ENCODE measurements around the gene ENAM. TPM values are rescaled to one million over a fixed set of nuclear protein-coding genes. Genes with fewer than 3 reads are reported as not detected.

The ENAM gene
- total and polyA plus RNA-seq, 9 of the 15 experiments (the other 6 are each of a cell fraction or from before 2014, with no cell fraction given) = 0.04 to 0.09 (median 0.04) TPM; not detected in 6

DNA sequence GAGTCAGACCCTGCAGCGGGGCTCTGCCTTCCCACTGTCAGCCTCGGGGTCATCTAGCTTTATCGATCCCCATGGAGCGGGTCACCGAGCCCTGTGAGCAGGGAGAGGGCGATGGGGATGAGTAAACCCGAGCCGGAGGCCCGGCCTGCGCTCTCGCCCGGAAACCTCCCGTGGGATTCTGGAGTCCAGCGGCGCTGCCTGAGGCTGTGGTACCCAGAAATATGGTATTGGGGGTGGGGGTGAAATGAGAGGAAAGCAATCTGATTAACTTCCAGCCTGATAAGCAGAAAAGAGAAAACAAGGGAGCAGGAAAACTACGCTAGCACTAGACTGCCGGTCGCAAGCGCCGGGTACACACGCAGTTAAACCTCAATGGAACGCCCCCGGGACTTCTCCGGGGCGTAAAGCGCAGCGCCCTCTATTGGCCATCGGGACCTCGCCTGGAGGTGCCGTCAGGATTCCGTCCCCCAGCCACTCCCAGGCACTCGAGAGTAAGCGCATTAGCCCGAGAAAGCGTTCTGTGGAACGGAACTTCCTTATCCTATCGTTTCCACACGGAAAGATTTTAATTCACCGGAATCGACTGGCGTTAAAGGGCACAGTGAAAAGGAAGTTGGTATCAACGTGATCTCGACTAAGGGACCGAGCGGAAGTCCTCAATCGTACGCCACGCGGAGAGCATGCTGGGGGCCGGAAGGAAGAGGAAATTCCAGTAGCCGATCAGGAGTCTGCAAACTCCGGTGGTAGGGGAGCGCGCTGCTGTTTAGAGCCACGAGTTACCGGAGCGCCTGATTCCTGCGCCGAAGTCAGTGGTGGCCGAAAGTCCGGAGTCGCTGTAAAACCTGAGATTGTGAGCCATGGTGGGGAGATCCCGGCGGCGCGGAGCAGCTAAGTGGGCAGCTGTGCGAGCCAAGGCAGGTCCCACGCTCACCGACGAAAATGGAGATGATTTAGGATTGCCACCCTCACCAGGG lies 59.6 kb downstream of the ENAM start, which contains the start of gene UTP3 (continued):
- TF ChIP-seq CHD7 (IDR thresholded peaks at IDR 0.05; ENCODE audit: low read depth, low read length) (peak; percentile 29), GATAD2A (IDR thresholded peaks at IDR 0.05) (no peak), STAT6 (CRISPR knock-in tag; IDR thresholded peaks at IDR 0.05) (no peak; the same call in 1 of the 2 replicates), HMBOX1 (IDR thresholded peaks at IDR 0.05) (peak; percentile 35; the same call in 1 of the 2 replicates), CCAR2 (IDR thresholded peaks at IDR 0.05; ENCODE audit: low read depth, low read length) (no peak), PTRF (tag; IDR thresholded peaks at IDR 0.05) (no peak), MBD2 (IDR thresholded peaks at IDR 0.05; ENCODE audit: borderline replicate concordance, low read depth) (peak; percentile 86; the same call in 1 of the 2 replicates), CBFB (CRISPR knock-in tag; IDR thresholded peaks at IDR 0.05) (no peak), ZNF384 (IDR thresholded peaks at IDR 0.05; ENCODE audit: low read depth, low read length) (peak; percentile 32; the same call in 1 of the 2 replicates)
- TF ChIP-seq, protein P1, sequence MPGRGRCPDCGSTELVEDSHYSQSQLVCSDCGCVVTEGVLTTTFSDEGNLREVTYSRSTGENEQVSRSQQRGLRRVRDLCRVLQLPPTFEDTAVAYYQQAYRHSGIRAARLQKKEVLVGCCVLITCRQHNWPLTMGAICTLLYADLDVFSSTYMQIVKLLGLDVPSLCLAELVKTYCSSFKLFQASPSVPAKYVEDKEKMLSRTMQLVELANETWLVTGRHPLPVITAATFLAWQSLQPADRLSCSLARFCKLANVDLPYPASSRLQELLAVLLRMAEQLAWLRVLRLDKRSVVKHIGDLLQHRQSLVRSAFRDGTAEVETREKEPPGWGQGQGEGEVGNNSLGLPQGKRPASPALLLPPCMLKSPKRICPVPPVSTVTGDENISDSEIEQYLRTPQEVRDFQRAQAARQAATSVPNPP (IDR thresholded peaks at IDR 0.05; ENCODE audit: borderline replicate concordance, insufficient read depth, insufficient read length) = no peak

Measured in K562 (cell line).